Measurements from ENCODE around the gene TGFB1. TPM values are rescaled to one million over a fixed set of nuclear protein-coding genes. Genes with fewer than 3 reads are reported as not detected.
A peak's percentile ranks its signal among the peaks of the same experiment; 100 is the strongest.

Gene TGFB1
- polyA plus RNA-seq, 1 of the 3 experiments (the other 2 are of a cell fraction), result 25.5 TPM

GRCh38 chr19:41352609-41353465, 885 bp downstream of the TGFB1 start (continued):
- TF ChIP-seq CTCF (IDR thresholded peaks at IDR 0.05) (peak; percentile 70), USF1 (IDR thresholded peaks at IDR 0.05; ENCODE audit: borderline replicate concordance, low read depth) (no peak), FOXM1 (IDR thresholded peaks at IDR 0.05; ENCODE audit: low read depth) (no peak; the same call in 1 of the 2 replicates), PBX3 (IDR thresholded peaks at IDR 0.05) (no peak), RXRA (IDR thresholded peaks at IDR 0.05; ENCODE audit: borderline replicate concordance, low read depth) (no peak), MXI1 (IDR thresholded peaks at IDR 0.05; ENCODE audit: low read depth, low read length) (no peak)

GRCh38 chr19:41352279-41352608, 1.5 kb downstream of the TGFB1 start:
- Histone ChIP-seq H3F3A (replicated peaks; ENCODE audit: insufficient read depth) (peaks cover 9% of the 10 kb centered on the region), H3K9me3 (no peaks in the 10 kb centered on the region), H3K9ac (peak overlapping the region; percentile 92), H4K20me1 (ENCODE audit: insufficient read depth) (peaks cover 56% of the 10 kb centered on the region), H3K4me1 (ENCODE audit: control insufficient read depth in 1 of 2, insufficient read depth in 2 of 2, low read depth in 1 of 2, low read length in 1 of 2) (peaks cover 0 to 34% of the 10 kb centered on the region in 2 experiments; a peak in 2 of 4 replicates), H3K9me2 (no peaks in the 10 kb centered on the region), H3K27ac (ENCODE audit: low read depth in 2 of 2, low read length in 1 of 2) (peak overlapping the region in 1 of 2 experiments; percentile 79; a peak in 2 of 4 replicates), H3K4me2 (peak overlapping the region; percentile 99), H3K79me2 (ENCODE audit: insufficient read depth) (peaks cover 64% of the 10 kb centered on the region), H3K36me3 (replicated peaks in 1 of 2; ENCODE audit: control insufficient read depth in 1 of 2, insufficient read depth in 2 of 2, low read length in 1 of 2) (peaks cover 0 to 24% of the 10 kb centered on the region in 2 experiments), H2AFZ (ENCODE audit: low read depth) (no peak overlapping the region), H3K4me3 (ENCODE audit: low read depth in 2 of 2, low read length in 1 of 2) (peak overlapping the region; percentile 65 to 99), H3K27me3 (ENCODE audit: insufficient read depth) (no peaks in the 10 kb centered on the region)
- ChIA-PET CTCF (interaction anchor here (0.6 to 3.4 kb wide), 17 partner anchors 10 to 149 kb away, joined by 3 to 29 read pairs (median 5); partner anchors contain the start of genes B9D2 and TMEM91), POLR2A (interaction anchor here (1.6 kb wide), 1 partner anchor 12 kb away, joined by 4 read pairs; the partner anchor contains the start of gene B9D2)
- no peak for DNase-seq
- TF ChIP-seq EP300 (IDR thresholded peaks at IDR 0.05; ENCODE audit: borderline replicate concordance in 1 of 2, low read depth in 1 of 2, low read length in 1 of 2) (no peak), USF1 (IDR thresholded peaks at IDR 0.05; ENCODE audit: borderline replicate concordance, low read depth) (no peak), POLR2AphosphoS5 (IDR thresholded peaks at IDR 0.05; ENCODE audit: low read depth, low read length) (no peak), TCF12 (IDR thresholded peaks at IDR 0.05) (no peak), CTCF (IDR thresholded peaks at IDR 0.05) (no peak), RCOR1 (IDR thresholded peaks at IDR 0.05; ENCODE audit: low read length) (no peak), YY1 (IDR thresholded peaks at IDR 0.05; ENCODE audit: low read depth) (no peak), ELF1 (IDR thresholded peaks at IDR 0.05) (no peak), SMC3 (IDR thresholded peaks at IDR 0.05; ENCODE audit: low read depth, low read length) (no peak), GABPA (IDR thresholded peaks at IDR 0.05; ENCODE audit: low read depth) (no peak)
- 1% methylated on average over 12 of the region's 12 CpGs for WGBS (ENCODE audit: low lambda C conversion rate)

Data from SK-N-SH (cell line).